ENCODE results near the gene CORO7. TPM values are rescaled to one million over a fixed set of nuclear protein-coding genes. Genes with fewer than 3 reads are reported as not detected.

Gene CORO7
- total and polyA plus RNA-seq, 2 donors (not counting 1 experiment from before 2014, with no cell fraction given) = 117 to 230 TPM

- 96% methylated on average over 13 of the region's 14 CpGs for WGBS (ENCODE audit: insufficient coverage)
- intact Hi-C loops (cut with micrococcal nuclease) = no loop called here
- DNase-seq (no peak), ATAC-seq (ENCODE audit: low read depth) (no peak)
- H3K4me1 ChIP-seq (ENCODE audit: control insufficient read depth in 2 of 2, insufficient read depth in 2 of 2, low read length in 2 of 2) = no peaks in the 10 kb centered on the region
- no peak overlapping the region for H3K4me3 Mint-ChIP-seq
- no peaks in the 10 kb centered on the region for H4K20me1 ChIP-seq (ENCODE audit: control insufficient read depth, insufficient read depth, low read length, poor library complexity, severe bottlenecking)
- TF ChIP-seq CTCF (IDR thresholded peaks at IDR 0.05) (no peak), EZH2 (IDR thresholded peaks at IDR 0.05; ENCODE audit: borderline replicate concordance, insufficient read depth, low read depth, low read length, poor library complexity, severe bottlenecking) (no peak)
- no peak overlapping the region for H3K27ac Mint-ChIP-seq
- no peak overlapping the region for H3K4me3 ChIP-seq (ENCODE audit: control extremely low read depth in 1 of 5, extremely low read depth in 1 of 5, insufficient read depth in 1 of 5, low read depth in 2 of 5, low read length in 4 of 5)
- no peaks in the 10 kb centered on the region for H3K9me3 ChIP-seq (ENCODE audit: control extremely low read depth in 1 of 3, control insufficient read depth in 2 of 3, insufficient read depth in 1 of 3, low read length in 2 of 3)
- H3K9ac ChIP-seq (ENCODE audit: low read length) = no peak overlapping the region
- H3K9me3 Mint-ChIP-seq (ENCODE audit: insufficient read depth) = no peaks in the 10 kb centered on the region
- ChIA-PET POLR2A (no interaction called here), CTCF (interaction anchor here (0.6 kb wide), 1 partner anchor 21 kb away, joined by 3 read pairs; no protein-coding TSS in a partner anchor)
- H3K27ac ChIP-seq (ENCODE audit: low read length in 2 of 2) = no peak overlapping the region
- H3K4me1 Mint-ChIP-seq = no peaks in the 10 kb centered on the region
- H3K27me3 Mint-ChIP-seq = no peaks in the 10 kb centered on the region
- peaks cover 2 to 77% of the 10 kb centered on the region in 2 experiments for H3K36me3 ChIP-seq (replicated peaks in 1 of 2; ENCODE audit: control extremely low read depth in 1 of 2, control insufficient read depth in 1 of 2, extremely low read depth in 1 of 2, insufficient read depth in 2 of 2, low read length in 1 of 2)
- H3K4me2 ChIP-seq (replicated peaks; ENCODE audit: low read depth, low read length, poor library complexity, severe bottlenecking) = no peak overlapping the region
- H3K79me2 ChIP-seq (ENCODE audit: control insufficient read depth, insufficient read depth, low read length) = peaks cover 13% of the 10 kb centered on the region
- no peaks in the 10 kb centered on the region for H3K27me3 ChIP-seq (replicated peaks in 1 of 4; ENCODE audit: control extremely low read depth in 1 of 4, control insufficient read depth in 3 of 4, insufficient read depth in 4 of 4, low read length in 3 of 4)
- H2AFZ ChIP-seq (ENCODE audit: insufficient read depth, low read depth, low read length, poor library complexity, severe bottlenecking) = no peak overlapping the region
Observed at GRCh38 chr16:4450430-4450829, 34.0 kb upstream of the CORO7 start.

- DNase-seq (no peak), ATAC-seq (ENCODE audit: low read depth) (no peak)
- Histone ChIP-seq H3K36me3 (replicated peaks in 1 of 2; ENCODE audit: control extremely low read depth in 1 of 2, control insufficient read depth in 1 of 2, extremely low read depth in 1 of 2, insufficient read depth in 2 of 2, low read length in 1 of 2) (peaks cover 5 to 81% of the 10 kb centered on the region in 2 experiments), H3K4me1 (ENCODE audit: control insufficient read depth in 2 of 2, insufficient read depth in 2 of 2, low read length in 2 of 2) (no peaks in the 10 kb centered on the region), H3K79me2 (ENCODE audit: control insufficient read depth, insufficient read depth, low read length) (peaks cover 44% of the 10 kb centered on the region), H2AFZ (ENCODE audit: insufficient read depth, low read depth, low read length, poor library complexity, severe bottlenecking) (no peak overlapping the region), H3K9ac (ENCODE audit: low read length) (no peak overlapping the region), H3K4me3 (ENCODE audit: control extremely low read depth in 1 of 5, extremely low read depth in 1 of 5, insufficient read depth in 1 of 5, low read depth in 2 of 5, low read length in 4 of 5) (no peak overlapping the region), H3K9me3 (ENCODE audit: control extremely low read depth in 1 of 3, control insufficient read depth in 2 of 3, insufficient read depth in 1 of 3, low read length in 2 of 3) (no peaks in the 10 kb centered on the region), H3K4me2 (replicated peaks; ENCODE audit: low read depth, low read length, poor library complexity, severe bottlenecking) (no peak overlapping the region), H4K20me1 (ENCODE audit: control insufficient read depth, insufficient read depth, low read length, poor library complexity, severe bottlenecking) (peaks cover 7% of the 10 kb centered on the region), H3K27ac (ENCODE audit: low read length in 2 of 2) (no peak overlapping the region), H3K27me3 (replicated peaks in 1 of 4; ENCODE audit: control extremely low read depth in 1 of 4, control insufficient read depth in 3 of 4, insufficient read depth in 4 of 4, low read length in 3 of 4) (no peaks in the 10 kb centered on the region)
- no peak overlapping the region for H3K4me3 Mint-ChIP-seq
- ChIA-PET CTCF (no interaction called here), POLR2A (no interaction called here)
- H3K9me3 Mint-ChIP-seq (ENCODE audit: insufficient read depth) = no peaks in the 10 kb centered on the region
- 100% methylated on average over 1 of the region's 4 CpGs for WGBS (ENCODE audit: insufficient coverage)
- no peak overlapping the region for H3K27ac Mint-ChIP-seq
- TF ChIP-seq CTCF (IDR thresholded peaks at IDR 0.05) (no peak), EZH2 (IDR thresholded peaks at IDR 0.05; ENCODE audit: borderline replicate concordance, insufficient read depth, low read depth, low read length, poor library complexity, severe bottlenecking) (no peak)
- H3K27me3 Mint-ChIP-seq = no peaks in the 10 kb centered on the region
- intact Hi-C loops (cut with micrococcal nuclease) = no loop called here
- H3K4me1 Mint-ChIP-seq = no peaks in the 10 kb centered on the region
Observed at GRCh38 chr16:4443986-4444385, 27.6 kb upstream of the CORO7 start.
